Activated gamma-delta T cell (primary cell): ENCODE data around the gene ASF1B.
"Not testable (repeated sequence)": the region's sequence is repeated elsewhere in the genome, so short reads cannot be mapped to it uniquely, and the experiment has no call there.

Source experiments
- DNase-seq: peaks from one replicate; lab custom pipeline; 2025; lab: John Stamatoyannopoulos, UW

Gene ASF1B

GRCh38 chr19:14160017-14160703, 23.8 kb upstream of the ASF1B start:
- DNase-seq: no peak

DNA sequence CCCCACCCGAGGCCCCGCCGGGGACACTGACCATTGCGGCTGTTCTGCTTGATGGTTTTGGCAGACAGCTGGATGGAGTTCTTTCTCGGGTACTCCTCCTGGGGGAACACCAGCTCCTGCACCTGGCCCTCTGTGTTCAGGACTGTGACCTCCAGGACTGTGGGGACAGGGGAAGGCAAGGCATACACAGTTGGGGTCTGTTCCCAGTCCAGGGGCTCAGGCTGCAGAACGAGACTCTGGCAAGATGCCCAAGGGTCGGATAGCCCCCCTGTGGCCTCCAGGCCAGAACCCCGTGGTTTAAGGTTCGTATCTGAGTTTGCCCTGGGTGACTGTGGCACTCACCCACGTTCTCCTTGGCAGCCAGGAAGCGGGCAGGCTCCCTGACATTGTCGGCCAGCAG, 22.7 kb upstream of the ASF1B start:
- DNase-seq: no peak

- DNase-seq: no peak
Measured at GRCh38 chr19:14158276-14159023, 22.1 kb upstream of the ASF1B start.

GRCh38 chr19:14156971-14157717, 20.8 kb upstream of the ASF1B start:
- DNase-seq: no peak

GRCh38 chr19:14156122-14156521, 19.7 kb upstream of the ASF1B start:
- no peak for DNase-seq

GRCh38 chr19:14155371-14155770, 19.0 kb upstream of the ASF1B start:
- no peak for DNase-seq

GRCh38 chr19:14152713-14153112, 16.3 kb upstream of the ASF1B start:
- DNase-seq: no peak

GRCh38 chr19:14150770-14151661, 14.6 kb upstream of the ASF1B start:
- no peak for DNase-seq

- DNase-seq: no peak
Measured at GRCh38 chr19:14150041-14150769, 13.8 kb upstream of the ASF1B start.

GRCh38 chr19:14149509-14149994, 13.2 kb upstream of the ASF1B start:
- no peak for DNase-seq

DNA sequence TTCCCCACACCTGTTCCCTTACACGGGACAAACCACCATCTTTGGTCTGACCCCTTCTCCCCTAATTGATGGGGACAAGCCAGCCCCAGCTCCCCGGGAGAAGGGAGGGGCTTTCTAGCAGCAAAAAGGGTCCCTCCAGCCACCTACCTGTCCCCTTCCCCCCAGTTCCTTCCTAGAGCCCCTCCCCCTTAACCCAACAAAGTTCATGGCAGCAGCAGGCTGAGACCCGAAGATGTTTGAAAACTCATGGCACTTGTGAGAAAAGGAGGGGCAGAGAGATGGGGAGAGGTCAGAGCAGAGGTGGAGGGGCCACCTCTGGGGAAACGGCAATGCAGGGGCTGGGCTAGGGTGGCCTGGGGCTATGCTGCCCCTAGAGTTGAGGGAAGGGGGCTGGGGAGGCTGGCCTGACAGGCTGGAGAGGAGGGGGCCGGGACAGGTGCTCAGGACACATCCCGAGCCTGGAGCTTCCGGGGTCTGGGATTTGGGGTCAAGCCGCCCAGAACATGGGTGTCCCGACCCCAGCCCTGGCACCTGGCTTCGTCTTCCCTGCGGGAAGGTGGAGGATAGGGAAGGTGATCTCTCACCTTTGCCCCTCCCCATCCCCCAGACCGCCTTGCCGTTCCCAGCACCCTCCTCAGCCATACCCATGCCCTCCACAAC, 12.5 kb upstream of the ASF1B start:
- no peak for DNase-seq

GRCh38 chr19:14147797-14148605, 11.6 kb upstream of the ASF1B start:
- no peak for DNase-seq

- DNase-seq: no peak
Measured at GRCh38 chr19:14146789-14147216, 10.4 kb upstream of the ASF1B start.

DNA sequence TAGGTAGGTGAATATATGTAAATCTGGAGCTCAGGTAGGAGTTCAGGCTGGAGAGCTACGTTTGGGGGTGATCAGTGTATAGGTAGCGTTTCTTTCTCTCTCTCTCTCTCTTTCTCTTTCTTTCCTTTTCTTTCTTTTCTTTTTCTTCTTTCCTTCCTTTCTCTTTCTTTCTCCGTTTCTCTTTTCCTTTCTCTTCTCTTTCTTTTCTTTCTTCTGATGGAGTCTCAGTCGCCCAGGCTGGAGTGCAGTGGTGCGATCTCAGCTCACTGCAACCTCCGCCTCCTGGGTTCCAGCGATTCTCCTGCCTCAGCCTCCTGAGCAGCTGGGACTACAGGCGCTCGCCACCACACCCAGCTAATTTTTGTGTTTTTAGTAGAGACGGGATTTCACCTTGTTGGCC, 9.8 kb upstream of the ASF1B start:
- not testable (repeated sequence) for DNase-seq

- DNase-seq: no peak
Measured at GRCh38 chr19:14145381-14145780, 9.0 kb upstream of the ASF1B start.

DNA sequence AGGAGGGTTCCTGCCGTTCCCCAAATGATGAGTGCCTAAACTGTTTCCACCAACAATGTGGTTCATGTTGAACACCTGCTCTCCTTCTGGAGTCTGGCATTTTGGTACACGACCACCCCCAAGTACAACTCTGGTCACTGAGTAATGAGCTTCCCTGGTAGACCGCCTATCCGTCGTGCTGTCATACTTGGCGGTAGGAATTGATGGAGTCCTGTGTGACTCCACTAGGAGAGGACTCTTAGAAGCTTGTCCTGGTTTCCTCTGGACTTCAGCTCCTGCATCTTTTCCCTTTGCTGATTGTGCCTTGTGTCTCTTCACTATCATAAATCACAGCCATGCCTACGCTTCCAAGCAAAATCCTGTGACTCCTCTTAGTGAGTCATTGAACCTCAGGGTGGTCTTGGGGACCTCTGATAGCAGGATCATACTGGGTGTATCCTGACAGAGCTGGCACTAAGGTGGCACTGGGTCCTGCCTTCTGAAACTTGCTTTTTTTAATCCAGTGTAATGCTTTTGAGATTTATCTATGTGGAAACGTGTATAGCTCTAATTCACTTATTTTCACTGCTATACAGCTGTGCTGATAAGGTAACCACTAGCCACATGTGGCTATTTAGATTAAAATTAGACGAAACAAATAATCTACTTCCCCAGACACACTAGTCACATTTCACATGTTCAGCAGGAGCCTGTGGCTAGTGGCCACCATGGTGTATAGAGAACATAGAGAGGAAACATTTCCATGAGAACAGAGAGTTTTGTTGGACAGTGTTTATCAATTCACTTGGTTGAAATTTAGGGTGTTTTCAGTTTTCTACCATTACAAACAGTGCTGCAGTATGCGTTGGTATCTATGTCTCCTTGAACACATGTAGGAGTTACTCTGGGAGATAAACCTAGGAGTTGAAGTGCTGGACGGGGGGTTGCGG, 6.1 kb upstream of the ASF1B start:
- DNase-seq: no peak

DNA sequence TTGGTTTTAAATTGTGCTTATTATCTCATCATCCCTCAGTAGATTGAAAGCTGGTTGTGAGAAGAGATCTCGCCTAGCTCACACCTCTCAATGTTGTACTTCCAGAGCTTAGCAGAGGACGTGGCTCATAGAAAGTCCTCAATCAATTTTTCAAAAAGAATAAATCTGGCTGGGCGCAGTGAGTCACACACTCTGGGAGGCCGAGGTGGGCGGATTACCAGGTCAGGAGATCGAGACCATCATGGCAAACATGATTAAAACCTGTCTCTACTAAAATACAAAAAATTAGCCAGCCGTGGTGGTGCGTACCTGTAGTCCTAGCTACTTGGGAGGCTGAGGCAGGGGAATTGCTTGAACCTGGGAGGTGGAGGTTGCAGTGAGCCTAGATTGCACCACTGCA, 4.7 kb upstream of the ASF1B start:
- no peak for DNase-seq

GRCh38 chr19:14139944-14140343, 3.6 kb upstream of the ASF1B start:
- no peak for DNase-seq
